Fibroblast of lung (primary cell): ENCODE measurements around the gene PHF19. TPM values are rescaled to one million over a fixed set of nuclear protein-coding genes. Genes with fewer than 3 reads are reported as not detected.

ENCODE experiments used
- DNase-seq, 2 donors: peaks; one replicate each; pipeline versions ENCODE4 v3.0.0 to v3.0.0-alpha.2; 2010; ENCODE audit warnings: low read depth in 2 of 2
- H2AFZ ChIP-seq: 2 replicates; pipeline ENCODE4 v1.5.1; 2012; ENCODE audit warnings: low read length, control low read depth, inconsistent platforms
- H3K27ac ChIP-seq: 2 replicates; pipeline ENCODE4 v1.5.1; 2011; ENCODE audit warnings: low read length, control low read depth; ENCODE audit not compliant: insufficient read depth
- H3K27me3 ChIP-seq: 2 replicates; pipeline ENCODE4 v1.5.1; 2011; ENCODE audit warnings: mild to moderate bottlenecking, low read length; ENCODE audit not compliant: control insufficient read depth, insufficient read depth
- H3K36me3 ChIP-seq: 2 replicates; pipeline ENCODE4 v1.5.1; 2011; ENCODE audit warnings: low read length; ENCODE audit not compliant: control insufficient read depth, insufficient read depth
- H3K4me1 ChIP-seq: 2 replicates; pipeline ENCODE4 v1.5.1; 2011; ENCODE audit warnings: low read length; ENCODE audit not compliant: control insufficient read depth, insufficient read depth; ENCODE audit errors: extremely low read depth
- H3K4me2 ChIP-seq: 2 replicates; pipeline ENCODE4 v1.5.1; 2011; ENCODE audit warnings: low read length, control low read depth; ENCODE audit not compliant: insufficient read depth; ENCODE audit errors: extremely low read depth
- H3K4me3 ChIP-seq, 4 experiments: fragments of 200-600 bp in 1 of 4; sonication (generic) in 1 of 4; replicated peaks in 1 of 4; 2 replicates each; pipeline ENCODE4 v1.5.1; 2011 to 2016; ENCODE audit warnings: low read length in 4 of 4, low read depth in 3 of 4, mild to moderate bottlenecking in 3 of 4, control low read depth in 2 of 4, inconsistent platforms in 1 of 4, mixed read lengths in 1 of 4; ENCODE audit not compliant: insufficient read depth in 1 of 4; ENCODE audit errors: control extremely low read depth in 1 of 4
- H3K79me2 ChIP-seq: 2 replicates; pipeline ENCODE4 v1.5.1; 2012; ENCODE audit warnings: mild to moderate bottlenecking, low read length, inconsistent platforms; ENCODE audit not compliant: control insufficient read depth, insufficient read depth
- H3K9ac ChIP-seq: 2 replicates; pipeline ENCODE4 v1.5.1; 2011; ENCODE audit warnings: mild to moderate bottlenecking, low read length, control low read depth; ENCODE audit not compliant: insufficient read depth
- H3K9me3 ChIP-seq: 2 replicates; pipeline ENCODE4 v1.5.1; 2012; ENCODE audit warnings: low read depth, low read length; ENCODE audit not compliant: control insufficient read depth, insufficient read depth
- H4K20me1 ChIP-seq: 2 replicates; pipeline ENCODE4 v1.5.1; 2011; ENCODE audit warnings: low read length; ENCODE audit not compliant: control insufficient read depth, insufficient read depth; ENCODE audit errors: extremely low read depth
- EZH2 ChIP-seq: IDR thresholded peaks from 2 replicates; pipeline ENCODE4 v1.5.1; 2012; ENCODE audit warnings: low read length, control low read depth, mild to moderate bottlenecking; ENCODE audit errors: missing control alignments
- polyA plus RNA-seq, 2 donors: library from polyadenylated mRNA; depleted of rRNA in 1 of 2; stranded (reverse) in 1 of 2; unstranded in 1 of 2; fragments of >200 nt; gene quantifications; 2 replicates each; pipeline ENCODE4 v1.2.1, GENCODE V29; 2011 to 2012; ENCODE audit warnings: missing spikeins in 1 of 2
- total RNA-seq: library from RNA; depleted of rRNA; stranded (reverse); fragments of >200 nt; gene quantifications from 2 replicates; pipeline ENCODE4 v1.2.1, GENCODE V29; 2014
- TF ChIP-seq, protein P1 (sequence below), 2 donors: IDR thresholded peaks in 1 of 2; conservative IDR thresholded peaks in 1 of 2; 1 replicate in 1 of 2; 2 replicates in 1 of 2; pipeline ENCODE4 v1.5.1; 2011 to 2012; ENCODE audit warnings: low read length in 2 of 2, control low read depth in 1 of 2, inconsistent platforms in 1 of 2, low read depth in 1 of 2, mild to moderate bottlenecking in 1 of 2

The PHF19 gene
- total and polyA plus RNA-seq, 2 donors (not counting 1 experiment from before 2014, with no cell fraction given) = 21.4 to 38.3 TPM

DNA sequence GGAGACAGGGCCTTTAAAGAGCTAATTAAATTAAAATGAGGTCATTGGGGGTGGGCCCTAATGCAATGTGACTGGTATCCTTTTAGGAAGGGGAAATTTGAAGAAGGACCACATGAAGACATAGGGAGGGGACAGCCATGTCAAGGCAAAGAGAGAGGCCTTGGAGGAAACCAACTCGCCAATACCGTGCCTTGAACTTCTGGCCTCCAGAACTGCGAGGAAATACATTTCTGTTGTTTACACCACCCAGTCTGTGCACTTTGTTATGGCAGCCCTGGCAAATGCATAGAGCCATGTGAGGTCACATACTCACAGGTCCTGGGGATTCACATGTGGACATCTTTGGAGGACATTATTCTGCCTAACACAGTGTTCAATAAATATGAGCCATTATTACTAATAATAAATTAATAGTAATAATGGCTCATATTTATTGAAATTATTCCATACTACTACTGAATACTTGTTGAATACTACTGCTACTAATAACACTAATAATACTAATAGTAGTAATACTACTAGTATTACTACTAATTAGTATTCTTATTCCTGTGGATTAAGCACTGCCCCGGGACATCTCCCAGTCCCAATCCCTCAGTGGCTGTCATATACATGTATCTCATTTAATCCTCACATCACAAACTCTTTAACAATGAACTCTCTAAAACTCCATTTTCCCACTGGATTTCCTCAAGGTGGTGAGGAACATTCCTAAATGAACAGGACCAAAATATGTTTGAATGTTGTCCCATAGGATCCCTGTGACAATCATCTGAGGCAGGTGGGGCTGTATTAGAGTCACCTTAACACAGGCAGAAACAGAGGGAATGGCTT is 41.2 kb upstream of the PHF19 start:
- Histone ChIP-seq H2AFZ (no peak overlapping the region), H3K36me3 (no peaks in the 10 kb centered on the region), H3K9ac (no peak overlapping the region), H3K4me3 (no peak overlapping the region), H3K9me3 (no peaks in the 10 kb centered on the region), H3K79me2 (no peaks in the 10 kb centered on the region), H4K20me1 (no peaks in the 10 kb centered on the region), H3K27me3 (no peaks in the 10 kb centered on the region), H3K27ac (no peak overlapping the region), H3K4me1 (peaks cover 6% of the 10 kb centered on the region), H3K4me2 (no peak overlapping the region)
- TF ChIP-seq, protein P1, sequence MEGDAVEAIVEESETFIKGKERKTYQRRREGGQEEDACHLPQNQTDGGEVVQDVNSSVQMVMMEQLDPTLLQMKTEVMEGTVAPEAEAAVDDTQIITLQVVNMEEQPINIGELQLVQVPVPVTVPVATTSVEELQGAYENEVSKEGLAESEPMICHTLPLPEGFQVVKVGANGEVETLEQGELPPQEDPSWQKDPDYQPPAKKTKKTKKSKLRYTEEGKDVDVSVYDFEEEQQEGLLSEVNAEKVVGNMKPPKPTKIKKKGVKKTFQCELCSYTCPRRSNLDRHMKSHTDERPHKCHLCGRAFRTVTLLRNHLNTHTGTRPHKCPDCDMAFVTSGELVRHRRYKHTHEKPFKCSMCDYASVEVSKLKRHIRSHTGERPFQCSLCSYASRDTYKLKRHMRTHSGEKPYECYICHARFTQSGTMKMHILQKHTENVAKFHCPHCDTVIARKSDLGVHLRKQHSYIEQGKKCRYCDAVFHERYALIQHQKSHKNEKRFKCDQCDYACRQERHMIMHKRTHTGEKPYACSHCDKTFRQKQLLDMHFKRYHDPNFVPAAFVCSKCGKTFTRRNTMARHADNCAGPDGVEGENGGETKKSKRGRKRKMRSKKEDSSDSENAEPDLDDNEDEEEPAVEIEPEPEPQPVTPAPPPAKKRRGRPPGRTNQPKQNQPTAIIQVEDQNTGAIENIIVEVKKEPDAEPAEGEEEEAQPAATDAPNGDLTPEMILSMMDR (conservative IDR thresholded peaks at IDR 0.05 in 1 of 2, IDR thresholded peaks at IDR 0.05 in 1 of 2; ENCODE audit: low read depth in 1 of 2, low read length in 2 of 2) = no peak
- no peak for TF ChIP-seq EZH2
- DNase-seq = no peak

DNA sequence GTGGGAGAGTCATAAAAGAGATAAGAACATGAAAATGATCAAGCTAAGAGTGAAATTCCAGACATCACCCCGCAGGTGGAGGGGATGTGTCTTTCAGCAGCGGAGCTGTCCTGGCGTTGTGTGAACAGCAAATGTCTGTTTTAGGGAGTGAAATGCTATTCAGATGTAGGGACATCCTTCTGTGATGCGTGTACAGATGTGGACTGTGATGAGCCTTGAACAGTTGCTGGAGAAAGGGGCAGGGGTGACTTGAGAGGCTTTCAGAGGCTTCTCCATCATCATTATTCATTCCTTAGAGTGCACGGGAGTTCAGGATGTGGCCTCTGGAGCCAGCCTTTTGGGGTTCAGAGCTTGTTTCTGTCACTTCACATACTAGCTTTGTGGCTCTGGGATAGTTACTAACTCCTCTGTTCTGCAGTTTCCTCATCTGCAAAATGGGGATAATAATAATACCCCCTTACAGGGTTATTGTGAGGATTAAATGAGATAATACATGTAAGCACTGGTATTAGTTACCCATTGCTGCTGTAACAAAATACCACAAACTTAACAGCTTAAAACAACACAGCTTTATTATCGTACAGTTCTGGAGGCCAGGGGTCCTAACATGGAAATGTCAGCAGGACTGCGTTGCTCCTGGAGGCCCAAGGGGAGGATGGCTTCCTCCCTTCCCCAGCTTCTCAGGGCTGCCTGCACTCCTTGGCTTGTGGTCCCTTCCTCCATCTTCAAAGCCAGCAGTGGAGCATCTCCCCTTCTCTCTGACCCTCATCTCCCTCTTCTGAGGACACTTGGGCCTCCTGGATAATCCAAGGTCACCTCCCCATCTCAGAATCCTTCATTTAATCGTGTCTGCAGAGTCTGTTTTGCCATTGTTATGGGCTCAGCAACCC is 40.2 kb upstream of the PHF19 start:
- no peak overlapping the region for H2AFZ ChIP-seq
- no peak overlapping the region for H3K4me2 ChIP-seq
- no peak overlapping the region for H3K9ac ChIP-seq
- no peaks in the 10 kb centered on the region for H3K79me2 ChIP-seq
- H4K20me1 ChIP-seq = no peaks in the 10 kb centered on the region
- TF ChIP-seq, protein P1 (conservative IDR thresholded peaks at IDR 0.05 in 1 of 2, IDR thresholded peaks at IDR 0.05 in 1 of 2; ENCODE audit: low read depth in 1 of 2, low read length in 2 of 2) = no peak
- no peak for TF ChIP-seq EZH2
- DNase-seq = no peak
- H3K9me3 ChIP-seq = no peaks in the 10 kb centered on the region
- no peaks in the 10 kb centered on the region for H3K36me3 ChIP-seq
- H3K4me3 ChIP-seq = no peak overlapping the region
- H3K27ac ChIP-seq = no peak overlapping the region
- no peaks in the 10 kb centered on the region for H3K27me3 ChIP-seq
- H3K4me1 ChIP-seq = peaks cover 6% of the 10 kb centered on the region

DNA sequence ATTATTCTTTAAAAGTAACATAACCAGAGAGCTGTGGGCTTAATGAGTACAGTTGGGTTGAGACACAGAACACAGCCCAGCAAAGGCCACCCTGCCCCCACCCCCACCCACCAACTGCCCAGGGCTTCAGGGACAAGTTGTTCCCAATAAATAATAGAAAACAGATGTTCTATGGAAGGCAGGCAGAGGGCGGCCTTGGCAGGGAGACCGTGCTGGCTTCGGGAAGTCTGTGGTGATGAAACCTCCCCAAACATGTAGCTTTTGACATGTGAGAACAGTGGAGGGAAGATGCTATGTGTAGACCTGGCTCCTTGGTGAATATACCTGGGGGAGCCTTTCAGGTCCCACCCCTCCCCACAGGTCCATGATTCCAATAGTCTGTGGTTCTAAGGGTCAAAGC is 39.6 kb upstream of the PHF19 start:
- Histone ChIP-seq H3K36me3 (no peaks in the 10 kb centered on the region), H2AFZ (no peak overlapping the region), H3K4me2 (peak overlapping the region; percentile 18), H3K4me3 (no peak overlapping the region), H3K4me1 (peaks cover 6% of the 10 kb centered on the region), H3K79me2 (no peaks in the 10 kb centered on the region), H3K27me3 (no peaks in the 10 kb centered on the region), H3K9me3 (no peaks in the 10 kb centered on the region), H3K27ac (no peak overlapping the region), H3K9ac (no peak overlapping the region), H4K20me1 (no peaks in the 10 kb centered on the region)
- DNase-seq = peak in 1 of 2 donors; percentile 93
- TF ChIP-seq, protein P1 (conservative IDR thresholded peaks at IDR 0.05 in 1 of 2, IDR thresholded peaks at IDR 0.05 in 1 of 2; ENCODE audit: low read depth in 1 of 2, low read length in 2 of 2) = peak in 1 of 2 donors; percentile 37
- no peak for TF ChIP-seq EZH2
